Activated CD4-positive, alpha-beta T cell treated with anti-CD3 and anti-CD28 coated beads for 48 hours (primary cell): ENCODE results near the gene LRIT1.
"Not testable (repeated sequence)": the region's sequence is repeated elsewhere in the genome, so short reads cannot be mapped to it uniquely, and the experiment has no call there.

Experiments used
- DNase-seq: peaks from one replicate; pipeline ENCODE4 v3.0.0-alpha.2; 2020

The LRIT1 gene

GRCh38 chr10:84241185-84241790 is at the start of gene LRIT1:
Gene LRIT1, minus strand, starts transcription at chr10:84241546. Its CDS starts 107 bp downstream, at chr10:84241439.
- no peak for DNase-seq

GRCh38 chr10:84290235-84290634 is 48.9 kb upstream of the LRIT1 start:
- no peak for DNase-seq

GRCh38 chr10:84289521-84290200 is 48.3 kb upstream of the LRIT1 start:
- DNase-seq: no peak

- DNase-seq: no peak
These were observed 46.8 kb upstream of the LRIT1 start for GRCh38 chr10:84288151-84288550.

- no peak for DNase-seq
These were observed 45.3 kb upstream of the LRIT1 start for GRCh38 chr10:84286695-84287094.

- DNase-seq: not testable (repeated sequence)
These were observed 38.6 kb upstream of the LRIT1 start for GRCh38 chr10:84279876-84280475.

- no peak for DNase-seq
These were observed 29.4 kb upstream of the LRIT1 start for GRCh38 chr10:84270708-84271107.

- no peak for DNase-seq
These were observed 28.4 kb upstream of the LRIT1 start for GRCh38 chr10:84269773-84270172.

GRCh38 chr10:84269162-84269561 is 27.8 kb upstream of the LRIT1 start:
- DNase-seq: no peak

- DNase-seq: peak; percentile 92
These were observed 26.3 kb upstream of the LRIT1 start for GRCh38 chr10:84267503-84268126.

- DNase-seq: no peak
These were observed 24.1 kb upstream of the LRIT1 start for GRCh38 chr10:84265418-84265817.

- DNase-seq: peak; percentile 81
These were observed 23.3 kb upstream of the LRIT1 start for GRCh38 chr10:84264611-84265141.

- no peak for DNase-seq
These were observed 22.4 kb upstream of the LRIT1 start for GRCh38 chr10:84263716-84264115.

GRCh38 chr10:84262190-84262956 is 21.0 kb upstream of the LRIT1 start:
- no peak for DNase-seq

GRCh38 chr10:84261236-84261915 is 20.0 kb upstream of the LRIT1 start:
- DNase-seq: no peak

- DNase-seq: no peak
These were observed 16.8 kb upstream of the LRIT1 start for GRCh38 chr10:84258034-84258695.

GRCh38 chr10:84257343-84258020 is 16.1 kb upstream of the LRIT1 start:
- no peak for DNase-seq

- DNase-seq: peak; percentile 79
These were observed 15.4 kb upstream of the LRIT1 start for GRCh38 chr10:84256510-84257342.

- DNase-seq: no peak
These were observed 13.5 kb upstream of the LRIT1 start for GRCh38 chr10:84254552-84255478.
